DOHH2 (cell line): Measurements from ENCODE around the gene HES7.
"Not testable (repeated sequence)": the region's sequence is repeated elsewhere in the genome, so short reads cannot be mapped to it uniquely, and the experiment has no call there.

ENCODE experiments used
- H3F3A ChIP-seq: fragments of 200-600 bp; sonication (generic), shearing (Covaris generic); 2 replicates; pipeline ENCODE4 v1.6.0; 2016; ENCODE audit warnings: antibody characterized with exemption, mild to moderate bottlenecking; ENCODE audit not compliant: control insufficient read depth, insufficient read depth
- H3K27ac ChIP-seq: fragments of 200-600 bp; sonication (generic); 2 replicates; pipeline ENCODE4 v1.5.1; 2014; ENCODE audit warnings: low read depth, mild to moderate bottlenecking, low read length, moderate library complexity
- H3K27me3 ChIP-seq: fragments of 200-600 bp; sonication (generic); 2 replicates; pipeline ENCODE4 v1.6.1; 2014; ENCODE audit warnings: mild to moderate bottlenecking, low read length, mixed read lengths; ENCODE audit not compliant: control insufficient read depth
- H3K36me3 ChIP-seq: fragments of 200-600 bp; sonication (generic); 2 replicates; pipeline ENCODE4 v1.6.1; 2014; ENCODE audit warnings: mild to moderate bottlenecking, low read length, moderate library complexity, mixed read lengths; ENCODE audit not compliant: control insufficient read depth
- H3K4me1 ChIP-seq: fragments of 200-600 bp; sonication (generic); 2 replicates; pipeline ENCODE4 v1.6.1; 2014; ENCODE audit warnings: mild to moderate bottlenecking, low read length, mixed read lengths; ENCODE audit not compliant: control insufficient read depth
- H3K4me2 ChIP-seq: fragments of 200-600 bp; sonication (generic); 2 replicates; pipeline ENCODE4 v1.6.0; 2014; ENCODE audit warnings: mild to moderate bottlenecking, low read length, moderate library complexity
- H3K4me3 ChIP-seq: fragments of 200-600 bp; sonication (generic); 2 replicates; pipeline ENCODE4 v1.5.1; 2014; ENCODE audit warnings: mild to moderate bottlenecking, low read length, mixed read lengths
- H3K79me2 ChIP-seq: fragments of 200-600 bp; sonication (generic); 2 replicates; pipeline ENCODE4 v1.6.1; 2014; ENCODE audit warnings: mild to moderate bottlenecking, low read length, mixed read lengths; ENCODE audit not compliant: control insufficient read depth
- H3K9me2 ChIP-seq: fragments of 200-600 bp; sonication (generic); replicated peaks from 2 replicates; pipeline ENCODE4 v1.6.1; 2014; ENCODE audit warnings: mild to moderate bottlenecking, low read length, mixed read lengths; ENCODE audit not compliant: control insufficient read depth
- H3K9me3 ChIP-seq: fragments of 200-600 bp; sonication (generic); 2 replicates; pipeline ENCODE4 v1.6.1; 2014; ENCODE audit warnings: antibody characterized with exemption, low read length, mixed read lengths; ENCODE audit not compliant: control insufficient read depth, insufficient read depth
- H4K20me1 ChIP-seq: fragments of 200-600 bp; sonication (generic); 2 replicates; pipeline ENCODE4 v1.6.0; 2014; ENCODE audit warnings: low read depth, mild to moderate bottlenecking, antibody characterized with exemption, low read length, moderate library complexity; ENCODE audit not compliant: control insufficient read depth, insufficient read depth
- EZH2phosphoT487 ChIP-seq: fragments of 200-600 bp; sonication (generic); IDR thresholded peaks from 2 replicates; pipeline ENCODE4 v1.6.1; 2017; ENCODE audit warnings: borderline replicate concordance, mild to moderate bottlenecking, antibody characterized with exemption, low read length, moderate library complexity, mixed read lengths
- TF ChIP-seq, protein P1 (sequence below): fragments of 200-600 bp; sonication (generic); IDR thresholded peaks from one replicate; pipeline ENCODE4 v1.5.1; 2014; ENCODE audit warnings: antibody characterized with exemption, mild to moderate bottlenecking, low read depth, low read length; ENCODE audit not compliant: poor library complexity, severe bottlenecking

HES7 gene

DNA sequence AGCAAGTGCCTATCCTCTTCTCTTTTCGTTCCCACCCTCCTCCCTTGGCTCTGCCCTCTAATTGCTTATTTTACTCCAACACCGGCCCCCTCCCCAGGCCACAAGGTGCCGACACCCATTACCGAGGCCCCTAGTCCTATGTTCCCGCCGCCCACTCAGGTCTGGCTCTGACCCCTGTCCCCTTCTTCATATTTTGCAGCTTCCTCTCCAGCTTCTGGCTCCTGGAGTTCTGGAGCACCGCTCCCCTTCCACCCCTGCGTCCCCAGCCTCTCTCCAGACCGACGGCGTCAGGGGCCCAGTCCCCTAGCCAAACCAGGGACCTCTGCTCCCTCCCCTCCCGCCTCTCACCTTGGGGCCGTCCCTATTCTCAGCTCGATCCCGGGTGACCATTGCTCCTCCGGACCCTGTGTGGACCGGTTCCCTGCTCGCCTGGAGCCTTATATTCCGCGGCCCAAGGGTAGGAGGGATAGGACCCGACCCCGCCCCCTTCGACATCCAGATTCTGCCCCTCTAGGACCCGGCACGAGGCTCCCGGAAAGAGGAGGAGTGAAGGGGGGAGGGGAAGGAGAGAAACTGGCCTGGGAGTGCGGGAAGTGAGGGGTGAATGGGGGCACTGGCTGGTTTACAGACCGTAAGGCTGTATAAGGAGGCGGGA, at the start of gene HES7:
HES7 (minus strand) TSS at position 412 of the 655 bp plus-strand sequence; CDS start at position 390, 22 bp downstream.
- Histone ChIP-seq H3K9me2 (no peaks in the 10 kb centered on the region), H4K20me1 (0 out of 2 replicates have a peak, but pooled peaks cover 7% of the 10 kb centered on the region), H3K4me3 (peak within 1 kb of the TSS; percentile 80), H3K27me3 (peaks cover 50% of the 10 kb centered on the region), H3K4me2 (peak within 1 kb of the TSS; percentile 98), H3K79me2 (no peaks in the 10 kb centered on the region), H3K9me3 (no peaks in the 10 kb centered on the region), H3F3A (peaks cover 31% of the 10 kb centered on the region), H3K4me1 (peaks cover 63% of the 10 kb centered on the region), H3K36me3 (no peaks in the 10 kb centered on the region), H3K27ac (no peak within 1 kb of the TSS)
- peak; percentile 7 for TF ChIP-seq EZH2phosphoT487
- TF ChIP-seq, protein P1, sequence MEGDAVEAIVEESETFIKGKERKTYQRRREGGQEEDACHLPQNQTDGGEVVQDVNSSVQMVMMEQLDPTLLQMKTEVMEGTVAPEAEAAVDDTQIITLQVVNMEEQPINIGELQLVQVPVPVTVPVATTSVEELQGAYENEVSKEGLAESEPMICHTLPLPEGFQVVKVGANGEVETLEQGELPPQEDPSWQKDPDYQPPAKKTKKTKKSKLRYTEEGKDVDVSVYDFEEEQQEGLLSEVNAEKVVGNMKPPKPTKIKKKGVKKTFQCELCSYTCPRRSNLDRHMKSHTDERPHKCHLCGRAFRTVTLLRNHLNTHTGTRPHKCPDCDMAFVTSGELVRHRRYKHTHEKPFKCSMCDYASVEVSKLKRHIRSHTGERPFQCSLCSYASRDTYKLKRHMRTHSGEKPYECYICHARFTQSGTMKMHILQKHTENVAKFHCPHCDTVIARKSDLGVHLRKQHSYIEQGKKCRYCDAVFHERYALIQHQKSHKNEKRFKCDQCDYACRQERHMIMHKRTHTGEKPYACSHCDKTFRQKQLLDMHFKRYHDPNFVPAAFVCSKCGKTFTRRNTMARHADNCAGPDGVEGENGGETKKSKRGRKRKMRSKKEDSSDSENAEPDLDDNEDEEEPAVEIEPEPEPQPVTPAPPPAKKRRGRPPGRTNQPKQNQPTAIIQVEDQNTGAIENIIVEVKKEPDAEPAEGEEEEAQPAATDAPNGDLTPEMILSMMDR, result no peak

DNA sequence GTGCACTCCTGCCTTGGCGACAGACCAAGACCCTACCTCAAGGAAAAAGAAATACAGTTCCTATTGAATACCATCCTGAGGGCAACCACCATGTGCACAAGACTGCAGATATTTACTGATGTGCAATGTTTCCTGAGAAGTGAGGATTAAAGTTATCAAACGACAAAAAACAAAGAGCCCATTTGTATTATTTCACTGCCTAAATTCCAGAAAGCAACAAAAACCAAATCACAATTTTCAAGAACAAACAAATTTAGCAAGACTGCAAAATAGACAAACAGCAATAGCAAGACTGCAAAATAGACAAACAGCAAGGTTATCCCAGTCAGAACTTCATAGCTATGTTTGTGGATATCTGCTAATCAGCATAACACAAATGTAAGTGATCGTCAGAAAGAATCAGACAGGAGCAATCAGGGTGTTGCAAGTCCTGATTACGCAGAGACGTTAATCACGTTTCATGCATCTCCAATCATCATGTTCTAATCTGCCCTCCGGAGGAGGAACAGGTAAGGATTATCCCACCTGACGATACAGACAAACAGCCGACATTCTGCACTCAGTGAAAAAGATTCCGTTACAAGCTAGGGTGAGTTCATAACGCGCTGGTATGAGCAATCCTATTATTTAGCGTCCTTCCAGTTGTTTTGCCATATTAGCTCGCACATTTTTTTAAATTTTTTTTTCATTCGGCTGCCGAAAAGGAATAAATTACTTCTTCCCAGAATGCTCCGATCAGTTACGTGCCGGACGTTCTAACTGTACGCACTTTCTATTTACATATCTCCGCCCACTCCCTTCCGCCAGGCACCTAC, 49.4 kb upstream of the HES7 start:
- H3K9me3 ChIP-seq, result no peaks in the 10 kb centered on the region
- no peaks in the 10 kb centered on the region for H3K27me3 ChIP-seq
- H3K36me3 ChIP-seq, result peaks cover 6% of the 10 kb centered on the region; the same call in 1 of the 2 replicates
- peaks cover 37% of the 10 kb centered on the region for H3K4me1 ChIP-seq
- H3K4me2 ChIP-seq, result peak overlapping the region; percentile 87
- H3F3A ChIP-seq, result peaks cover 11% of the 10 kb centered on the region
- H3K79me2 ChIP-seq, result peaks cover 22% of the 10 kb centered on the region
- TF ChIP-seq, protein P1, result no peak
- TF ChIP-seq EZH2phosphoT487, result no peak
- peak overlapping the region; percentile 84 for H3K27ac ChIP-seq
- H3K9me2 ChIP-seq, result no peaks in the 10 kb centered on the region
- peak overlapping the region; percentile 92 for H3K4me3 ChIP-seq
- H4K20me1 ChIP-seq, result 0 out of 2 replicates have a peak, but pooled peaks cover 3% of the 10 kb centered on the region

DNA sequence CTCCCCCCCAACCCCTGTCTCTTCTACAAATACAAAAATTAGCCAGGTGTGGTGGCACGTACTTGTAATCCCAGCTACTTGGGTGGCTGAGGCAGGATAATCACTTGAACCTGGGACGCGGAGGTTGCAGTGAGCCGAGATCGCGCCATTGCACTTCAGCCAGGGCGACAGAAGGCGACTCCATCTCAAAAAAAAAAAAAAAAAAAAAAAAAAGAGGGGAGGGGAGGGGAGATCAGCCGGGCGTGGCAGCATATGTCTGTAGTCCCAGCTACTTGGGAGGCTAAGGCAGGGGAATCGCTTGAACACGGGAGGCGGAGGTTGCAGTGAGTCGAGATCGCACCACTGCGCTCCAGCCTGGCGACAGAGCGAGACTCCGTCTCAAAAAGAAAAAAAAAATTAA, 46.3 kb upstream of the HES7 start:
- peaks cover 11% of the 10 kb centered on the region for H3F3A ChIP-seq
- H3K4me3 ChIP-seq, H4K20me1 ChIP-seq, H3K9me2 ChIP-seq, H3K9me3 ChIP-seq, H3K27ac ChIP-seq, H3K27me3 ChIP-seq, H3K4me2 ChIP-seq, H3K36me3 ChIP-seq: not testable (repeated sequence)
- H3K4me1 ChIP-seq, result peaks cover 25% of the 10 kb centered on the region
- H3K79me2 ChIP-seq, result peaks cover 13% of the 10 kb centered on the region

DNA sequence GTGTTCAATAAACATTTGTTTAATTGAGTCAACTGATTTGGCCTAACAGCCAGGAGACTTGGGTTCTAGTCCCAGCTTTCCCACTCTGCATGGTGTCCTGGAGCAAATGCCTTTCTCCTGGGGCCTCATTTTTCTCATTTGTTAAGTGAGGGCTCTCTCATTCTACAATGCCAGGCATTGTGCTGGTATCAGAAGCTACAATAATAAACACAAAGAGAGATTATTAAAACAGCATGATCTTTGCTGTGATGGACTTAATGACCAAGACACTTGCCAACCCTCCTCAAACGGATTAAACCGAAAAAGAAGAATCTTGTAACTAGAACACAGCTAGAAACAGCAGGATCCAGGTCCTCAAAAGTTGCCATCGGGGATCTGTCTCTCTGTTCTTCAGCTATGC, 43.6 kb upstream of the HES7 start:
- Histone ChIP-seq H4K20me1 (0 out of 2 replicates have a peak, but pooled peaks cover 3% of the 10 kb centered on the region), H3K9me3 (no peaks in the 10 kb centered on the region), H3K4me3 (no peak overlapping the region), H3K27ac (no peak overlapping the region), H3K27me3 (no peaks in the 10 kb centered on the region), H3K79me2 (peaks cover 6% of the 10 kb centered on the region), H3K36me3 (peaks cover 2% of the 10 kb centered on the region), H3K9me2 (no peaks in the 10 kb centered on the region), H3K4me2 (no peak overlapping the region), H3K4me1 (peaks cover 27% of the 10 kb centered on the region), H3F3A (peaks cover 8% of the 10 kb centered on the region)
- TF ChIP-seq, protein P1, result no peak
- TF ChIP-seq EZH2phosphoT487, result no peak
